OCI-LY7 (cell line): Measurements from ENCODE around the gene KRT31. TPM values are rescaled to one million over a fixed set of nuclear protein-coding genes. Genes with fewer than 3 reads are reported as not detected.

ENCODE experiments used
- BruUV-seq: library from RNA; stranded (reverse); fragments of 400-500 nt; replicated peaks from 2 replicates; lab custom pipeline; 2021; lab: Mats Ljungman, UMichigan
- CTCF ChIA-PET: fragments of 300-600 bp; sonication (Branson Sonifier 250); formaldehyde crosslinking; loops from one replicate; lab custom pipeline; 2022; ENCODE audit warnings: antibody characterized with exemption; ENCODE audit not compliant: unreplicated experiment; lab: Charles Lee
- POLR2A ChIA-PET: fragments of 300-600 bp; sonication (Branson Sonifier 250); formaldehyde crosslinking; loops from one replicate; lab custom pipeline; 2022; ENCODE audit warnings: antibody characterized with exemption; lab: Charles Lee
- DNase-seq: peaks from one replicate; pipeline ENCODE4 v3.0.0-alpha.2; 2015; ENCODE audit warnings: low spot score
- H2AFZ ChIP-seq: fragments of 200-600 bp; sonication (generic), shearing (Covaris generic); 2 replicates; pipeline ENCODE4 v1.6.1; 2014; ENCODE audit warnings: mild to moderate bottlenecking, antibody characterized with exemption, low read length, moderate library complexity
- H3K27ac ChIP-seq: fragments of 200-600 bp; sonication (generic); 2 replicates; pipeline ENCODE4 v1.5.1; 2014; ENCODE audit warnings: mixed run types, low read depth, mild to moderate bottlenecking, moderate library complexity, low read length, inconsistent platforms; ENCODE audit not compliant: poor library complexity, severe bottlenecking
- H3K36me3 ChIP-seq: fragments of 200-600 bp; sonication (generic); 2 replicates; pipeline ENCODE4 v1.6.1; 2014; ENCODE audit warnings: mild to moderate bottlenecking, antibody characterized with exemption, low read length, moderate library complexity, mixed read lengths; ENCODE audit not compliant: insufficient read depth
- H3K4me1 ChIP-seq: fragments of 200-600 bp; sonication (generic); 2 replicates; pipeline ENCODE4 v1.5.1; 2014; ENCODE audit warnings: mild to moderate bottlenecking, low read length; ENCODE audit not compliant: insufficient read depth, poor library complexity, severe bottlenecking
- H3K4me2 ChIP-seq: fragments of 200-600 bp; sonication (generic); 2 replicates; pipeline ENCODE4 v1.6.1; 2014; ENCODE audit warnings: mild to moderate bottlenecking, low read length
- H3K4me3 ChIP-seq: fragments of 200-600 bp; sonication (generic); 2 replicates; pipeline ENCODE4 v1.5.1; 2014; ENCODE audit warnings: mild to moderate bottlenecking, low read depth, low read length; ENCODE audit not compliant: poor library complexity, severe bottlenecking
- H3K79me2 ChIP-seq: fragments of 200-600 bp; sonication (generic); 2 replicates; pipeline ENCODE4 v1.6.1; 2016; ENCODE audit warnings: low read depth, mild to moderate bottlenecking, low read length, moderate library complexity, mixed read lengths; ENCODE audit not compliant: insufficient read depth
- H3K9me2 ChIP-seq: fragments of 200-600 bp; sonication (generic); 2 replicates; pipeline ENCODE4 v1.6.1; 2016; ENCODE audit warnings: mild to moderate bottlenecking, low read length, mixed read lengths; ENCODE audit not compliant: insufficient read depth
- H3K9me3 ChIP-seq: fragments of 200-600 bp; sonication (generic); 2 replicates; pipeline ENCODE4 v1.6.1; 2014; ENCODE audit warnings: mild to moderate bottlenecking, mixed run types, low read length, mixed read lengths
- H4K20me1 ChIP-seq: fragments of 200-600 bp; sonication (generic); 2 replicates; pipeline ENCODE4 v1.6.1; 2014; ENCODE audit warnings: mild to moderate bottlenecking, antibody characterized with exemption, low read length, moderate library complexity, mixed read lengths; ENCODE audit not compliant: insufficient read depth
- EZH2phosphoT487 ChIP-seq: fragments of 200-600 bp; sonication (generic); IDR thresholded peaks from 2 replicates; pipeline ENCODE4 v1.6.1; 2018; ENCODE audit warnings: low read depth, borderline replicate concordance, mild to moderate bottlenecking, mixed run types, antibody characterized with exemption, low read length, moderate library complexity, mixed read lengths
- intact Hi-C: fragments of 100-400 bp; cut with micrococcal nuclease; formaldehyde crosslinking; loops from one replicate; pipeline ENCODE4 v1.10.0; 2022; ENCODE audit not compliant: unreplicated experiment
- total RNA-seq, 2 experiments: library from RNA; depleted of rRNA in 1 of 2; stranded (reverse); fragments of >200 nt in 1 of 2; shearing (Covaris generic) in 1 of 2; gene quantifications; 2 replicates each; pipeline ENCODE4 v1.2.3, GENCODE V29; 2014 to 2022
- TF ChIP-seq, protein P1 (sequence below): fragments of 200-600 bp; sonication (generic); conservative IDR thresholded peaks from 2 replicates; pipeline ENCODE4 v1.5.1; 2014; ENCODE audit warnings: mild to moderate bottlenecking, antibody characterized with exemption, low read length, moderate library complexity, mixed read lengths

KRT31 gene
- total RNA-seq, 2 experiments from 2014 or later, result not detected

DNA sequence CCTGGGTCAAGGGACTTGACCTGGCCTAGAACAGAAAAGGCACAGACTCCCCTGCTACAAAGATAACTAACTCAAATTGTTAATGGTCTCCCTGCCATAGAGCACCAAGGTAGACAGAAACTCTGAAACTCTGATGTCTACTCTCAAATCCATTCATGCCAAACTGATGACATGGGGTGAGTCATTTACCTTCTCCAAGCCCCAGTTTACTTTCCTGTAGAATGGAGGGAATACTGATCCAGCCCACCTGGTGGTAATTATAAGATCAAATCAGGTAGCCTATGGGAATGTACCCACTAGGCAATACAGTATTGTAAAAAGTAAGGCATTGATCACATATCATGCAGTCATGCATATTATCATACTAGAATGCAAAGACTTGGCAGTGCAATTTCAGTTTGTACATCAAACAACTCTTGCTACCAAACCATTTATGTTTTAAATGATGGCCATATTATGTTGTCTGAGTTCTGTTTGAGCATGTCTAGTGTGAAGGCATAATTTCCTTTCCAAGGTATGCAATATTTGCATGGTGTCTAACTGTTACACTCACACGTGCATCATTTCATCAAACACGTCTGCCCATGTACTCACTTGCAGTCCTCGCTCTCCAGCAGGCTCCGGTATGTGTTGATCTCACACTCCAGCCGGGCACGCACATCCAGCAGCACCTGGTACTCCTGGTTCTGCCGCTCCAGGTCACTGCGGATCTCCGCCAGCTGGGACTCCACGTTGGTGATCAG is 3.0 kb downstream of the KRT31 start:
- BruUV-seq, result no TSS peak
- no peak overlapping the region for H3K27ac ChIP-seq
- TF ChIP-seq EZH2phosphoT487, result no peak
- TF ChIP-seq, protein P1, sequence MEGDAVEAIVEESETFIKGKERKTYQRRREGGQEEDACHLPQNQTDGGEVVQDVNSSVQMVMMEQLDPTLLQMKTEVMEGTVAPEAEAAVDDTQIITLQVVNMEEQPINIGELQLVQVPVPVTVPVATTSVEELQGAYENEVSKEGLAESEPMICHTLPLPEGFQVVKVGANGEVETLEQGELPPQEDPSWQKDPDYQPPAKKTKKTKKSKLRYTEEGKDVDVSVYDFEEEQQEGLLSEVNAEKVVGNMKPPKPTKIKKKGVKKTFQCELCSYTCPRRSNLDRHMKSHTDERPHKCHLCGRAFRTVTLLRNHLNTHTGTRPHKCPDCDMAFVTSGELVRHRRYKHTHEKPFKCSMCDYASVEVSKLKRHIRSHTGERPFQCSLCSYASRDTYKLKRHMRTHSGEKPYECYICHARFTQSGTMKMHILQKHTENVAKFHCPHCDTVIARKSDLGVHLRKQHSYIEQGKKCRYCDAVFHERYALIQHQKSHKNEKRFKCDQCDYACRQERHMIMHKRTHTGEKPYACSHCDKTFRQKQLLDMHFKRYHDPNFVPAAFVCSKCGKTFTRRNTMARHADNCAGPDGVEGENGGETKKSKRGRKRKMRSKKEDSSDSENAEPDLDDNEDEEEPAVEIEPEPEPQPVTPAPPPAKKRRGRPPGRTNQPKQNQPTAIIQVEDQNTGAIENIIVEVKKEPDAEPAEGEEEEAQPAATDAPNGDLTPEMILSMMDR, result no peak
- no peak overlapping the region for H2AFZ ChIP-seq
- no peaks in the 10 kb centered on the region for H4K20me1 ChIP-seq
- H3K9me3 ChIP-seq, result no peaks in the 10 kb centered on the region
- no peak overlapping the region for H3K4me3 ChIP-seq
- intact Hi-C loops, result no loop called here
- ChIA-PET CTCF (no interaction called here), POLR2A (no interaction called here)
- H3K9me2 ChIP-seq, result no peaks in the 10 kb centered on the region
- H3K4me1 ChIP-seq, result no peaks in the 10 kb centered on the region
- H3K4me2 ChIP-seq, result no peak overlapping the region
- H3K79me2 ChIP-seq, result no peaks in the 10 kb centered on the region
- DNase-seq, result no peak
- no peaks in the 10 kb centered on the region for H3K36me3 ChIP-seq

DNA sequence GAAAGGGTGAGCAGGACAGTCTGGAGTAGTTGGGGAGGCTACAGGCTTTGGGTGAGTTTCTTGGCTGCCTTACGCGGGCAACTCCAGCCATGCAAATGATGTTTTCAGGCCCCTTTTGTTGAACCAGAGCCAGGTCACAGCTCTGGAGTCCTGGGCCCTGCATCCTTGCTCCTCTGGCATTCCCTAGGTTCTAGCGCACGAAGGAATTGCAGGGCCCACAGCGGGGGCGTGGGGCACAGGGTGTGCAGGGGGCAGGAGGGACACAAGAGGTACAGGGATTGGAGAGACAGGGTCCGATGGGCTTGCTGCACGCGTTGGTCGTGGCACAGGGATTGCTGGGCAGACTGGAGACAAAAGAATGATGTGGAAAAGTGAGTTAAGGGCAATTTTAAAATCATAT is 3.6 kb downstream of the KRT31 start:
- BruUV-seq, result no TSS peak
- Histone ChIP-seq H3K36me3 (no peaks in the 10 kb centered on the region), H3K27ac (no peak overlapping the region), H2AFZ (no peak overlapping the region), H3K4me1 (no peaks in the 10 kb centered on the region), H3K79me2 (no peaks in the 10 kb centered on the region), H3K9me3 (no peaks in the 10 kb centered on the region), H3K4me2 (no peak overlapping the region), H3K4me3 (no peak overlapping the region), H3K9me2 (no peaks in the 10 kb centered on the region), H4K20me1 (no peaks in the 10 kb centered on the region)
- ChIA-PET POLR2A (interaction anchor here (1.7 kb wide), 1 partner anchor 10 kb away, joined by 3 read pairs; no protein-coding TSS in a partner anchor), CTCF (no interaction called here)
- TF ChIP-seq EZH2phosphoT487, result no peak
- intact Hi-C loops, result no loop called here
- DNase-seq, result no peak

DNA sequence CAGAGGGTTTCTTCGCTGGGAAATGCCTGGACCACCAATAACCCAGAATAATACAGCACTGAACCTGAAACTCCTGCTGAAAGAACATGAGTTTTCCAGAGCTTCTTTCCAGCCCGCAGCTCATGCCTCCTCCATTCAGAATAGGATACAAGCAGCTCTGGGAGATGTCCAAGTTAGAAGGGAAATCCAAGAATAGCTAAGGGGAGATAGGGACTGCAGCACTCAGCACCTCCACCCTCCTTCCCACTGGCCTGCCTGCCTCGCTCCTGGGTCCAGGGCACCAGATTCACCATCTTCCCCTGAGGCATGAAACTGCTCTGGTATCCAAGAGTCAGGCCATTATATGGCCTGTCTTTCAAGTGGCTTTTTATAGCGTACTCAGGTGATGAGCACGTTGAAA is 4.1 kb downstream of the KRT31 start:
- ChIA-PET POLR2A (interaction anchor here (1.7 kb wide), 1 partner anchor 11 kb away, joined by 3 read pairs; no protein-coding TSS in a partner anchor), CTCF (no interaction called here)
- DNase-seq, result no peak
- Histone ChIP-seq H3K36me3 (no peaks in the 10 kb centered on the region), H3K4me1 (no peaks in the 10 kb centered on the region), H3K9me3 (no peaks in the 10 kb centered on the region), H2AFZ (no peak overlapping the region), H3K9me2 (no peaks in the 10 kb centered on the region), H3K4me3 (no peak overlapping the region), H3K4me2 (no peak overlapping the region), H3K79me2 (no peaks in the 10 kb centered on the region), H4K20me1 (no peaks in the 10 kb centered on the region), H3K27ac (no peak overlapping the region)
- intact Hi-C loops, result no loop called here
- TF ChIP-seq, protein P1, result no peak
- TF ChIP-seq EZH2phosphoT487, result no peak
- BruUV-seq, result no TSS peak
